Right atrium auricular region (tissue), 2 donors: ENCODE results near the gene VWA1. TPM values are rescaled to one million over a fixed set of nuclear protein-coding genes. Genes with fewer than 3 reads are reported as not detected.
A peak's percentile ranks its signal among the peaks of the same experiment; 100 is the strongest.

ENCODE experiments used
- DNase-seq: peaks from one replicate; pipeline ENCODE4 v3.0.0-alpha.2; 2019; ENCODE audit warnings: low spot score
- H3K27ac ChIP-seq, 2 donors: fragments of 200-600 bp; sonication (generic); 1 replicate in 1 of 2; 2 replicates in 1 of 2; pipeline ENCODE4 v1.5.1; 2016 to 2019
- H3K27me3 ChIP-seq, 2 donors: fragments of 200-600 bp; sonication (generic); one replicate each; pipeline versions ENCODE4 v1.5.1 to v1.6.0; 2017 to 2019
- H3K36me3 ChIP-seq: fragments of 200-600 bp; sonication (generic); one replicate; pipeline ENCODE4 v1.5.1; 2016
- H3K4me1 ChIP-seq, 2 donors: fragments of 200-600 bp; sonication (generic); one replicate each; pipeline versions ENCODE4 v1.5.1 to v1.6.0; 2017 to 2019
- H3K4me3 ChIP-seq, 2 donors: fragments of 200-600 bp; sonication (generic); 1 replicate in 1 of 2; 2 replicates in 1 of 2; pipeline ENCODE4 v1.5.1; 2017 to 2019; ENCODE audit warnings: mild to moderate bottlenecking in 1 of 2, moderate library complexity in 1 of 2
- H3K9me3 ChIP-seq, 2 donors: fragments of 200-600 bp; sonication (generic); one replicate each; pipeline ENCODE4 v1.5.1; 2019
- total RNA-seq, 2 donors: library from RNA; depleted of rRNA; stranded (reverse); fragments of >200 nt; gene quantifications; one replicate each; pipeline ENCODE4 v1.1.0, GENCODE V29; 2016
- TF ChIP-seq, protein P1 (sequence below), 2 donors: fragments of 200-600 bp; sonication (generic); IDR thresholded peaks; one replicate each; pipeline ENCODE4 v1.5.1; 2019; ENCODE audit warnings: antibody characterized with exemption in 2 of 2

The VWA1 gene
- total RNA-seq, 2 donors from 2014 or later = 13.0 to 15.2 TPM

DNA sequence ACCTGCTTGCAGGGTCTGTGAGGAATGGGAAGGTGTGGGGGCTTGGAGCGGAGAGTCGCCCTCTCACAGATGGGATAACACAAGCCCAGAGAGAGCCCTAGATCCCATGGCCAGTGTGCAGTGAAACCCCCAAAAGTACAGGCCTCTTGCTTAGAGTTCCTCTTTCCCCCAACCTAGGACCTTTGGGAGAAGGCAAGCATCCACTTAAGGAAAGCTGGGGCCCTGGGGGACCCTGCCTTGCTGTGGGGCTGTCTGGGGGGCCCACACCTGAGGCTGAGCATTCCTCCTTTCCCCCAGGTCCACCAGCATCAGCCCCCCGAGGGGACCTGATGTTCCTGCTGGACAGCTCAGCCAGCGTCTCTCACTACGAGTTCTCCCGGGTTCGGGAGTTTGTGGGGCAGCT lies 1.1 kb downstream of the VWA1 start:
- peak overlapping the region; percentile 32 to 56 for H3K4me3 ChIP-seq
- TF ChIP-seq, protein P1, sequence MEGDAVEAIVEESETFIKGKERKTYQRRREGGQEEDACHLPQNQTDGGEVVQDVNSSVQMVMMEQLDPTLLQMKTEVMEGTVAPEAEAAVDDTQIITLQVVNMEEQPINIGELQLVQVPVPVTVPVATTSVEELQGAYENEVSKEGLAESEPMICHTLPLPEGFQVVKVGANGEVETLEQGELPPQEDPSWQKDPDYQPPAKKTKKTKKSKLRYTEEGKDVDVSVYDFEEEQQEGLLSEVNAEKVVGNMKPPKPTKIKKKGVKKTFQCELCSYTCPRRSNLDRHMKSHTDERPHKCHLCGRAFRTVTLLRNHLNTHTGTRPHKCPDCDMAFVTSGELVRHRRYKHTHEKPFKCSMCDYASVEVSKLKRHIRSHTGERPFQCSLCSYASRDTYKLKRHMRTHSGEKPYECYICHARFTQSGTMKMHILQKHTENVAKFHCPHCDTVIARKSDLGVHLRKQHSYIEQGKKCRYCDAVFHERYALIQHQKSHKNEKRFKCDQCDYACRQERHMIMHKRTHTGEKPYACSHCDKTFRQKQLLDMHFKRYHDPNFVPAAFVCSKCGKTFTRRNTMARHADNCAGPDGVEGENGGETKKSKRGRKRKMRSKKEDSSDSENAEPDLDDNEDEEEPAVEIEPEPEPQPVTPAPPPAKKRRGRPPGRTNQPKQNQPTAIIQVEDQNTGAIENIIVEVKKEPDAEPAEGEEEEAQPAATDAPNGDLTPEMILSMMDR (IDR thresholded peaks at IDR 0.05) = no peak
- H3K36me3 ChIP-seq = no peaks in the 10 kb centered on the region
- H3K27me3 ChIP-seq = no peaks in the 10 kb centered on the region
- no peaks in the 10 kb centered on the region for H3K9me3 ChIP-seq
- no peak for DNase-seq
- peaks cover 0 to 69% of the 10 kb centered on the region in 2 donors for H3K4me1 ChIP-seq
- no peak overlapping the region for H3K27ac ChIP-seq

DNA sequence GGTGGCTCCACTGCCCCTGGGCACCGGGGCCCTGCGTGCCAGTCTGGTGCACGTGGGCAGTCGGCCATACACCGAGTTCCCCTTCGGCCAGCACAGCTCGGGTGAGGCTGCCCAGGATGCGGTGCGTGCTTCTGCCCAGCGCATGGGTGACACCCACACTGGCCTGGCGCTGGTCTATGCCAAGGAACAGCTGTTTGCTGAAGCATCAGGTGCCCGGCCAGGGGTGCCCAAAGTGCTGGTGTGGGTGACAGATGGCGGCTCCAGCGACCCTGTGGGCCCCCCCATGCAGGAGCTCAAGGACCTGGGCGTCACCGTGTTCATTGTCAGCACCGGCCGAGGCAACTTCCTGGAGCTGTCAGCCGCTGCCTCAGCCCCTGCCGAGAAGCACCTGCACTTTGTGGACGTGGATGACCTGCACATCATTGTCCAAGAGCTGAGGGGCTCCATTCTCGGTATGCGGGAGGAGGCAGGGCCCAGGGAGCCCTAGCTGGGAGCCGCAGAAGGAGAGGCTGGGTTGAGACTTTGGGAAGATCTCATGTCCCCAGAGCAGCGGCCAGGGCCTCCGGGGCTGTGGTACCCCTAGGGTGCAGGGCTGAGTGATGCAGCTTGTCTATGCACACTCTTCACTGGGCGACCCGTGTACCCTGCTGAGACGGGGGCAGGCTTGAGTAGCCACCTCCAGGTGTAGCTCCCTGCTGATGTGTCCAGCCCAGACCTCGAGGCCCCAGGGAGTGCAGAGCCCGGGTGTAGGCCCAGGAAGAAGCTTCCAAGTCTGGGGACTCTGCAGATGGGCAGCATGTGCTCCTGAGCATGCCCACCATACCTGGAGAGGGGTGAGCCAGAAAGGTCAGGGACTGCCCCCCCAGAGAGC lies 1.8 kb downstream of the VWA1 start:
- H3K27ac ChIP-seq = no peak overlapping the region
- peak overlapping the region in 1 of 2 donors; percentile 56 for H3K4me3 ChIP-seq
- H3K36me3 ChIP-seq = no peaks in the 10 kb centered on the region
- TF ChIP-seq, protein P1 (IDR thresholded peaks at IDR 0.05) = no peak
- no peaks in the 10 kb centered on the region for H3K27me3 ChIP-seq
- no peak for DNase-seq
- no peaks in the 10 kb centered on the region for H3K9me3 ChIP-seq
- H3K4me1 ChIP-seq = peaks cover 0 to 62% of the 10 kb centered on the region in 2 donors

DNA sequence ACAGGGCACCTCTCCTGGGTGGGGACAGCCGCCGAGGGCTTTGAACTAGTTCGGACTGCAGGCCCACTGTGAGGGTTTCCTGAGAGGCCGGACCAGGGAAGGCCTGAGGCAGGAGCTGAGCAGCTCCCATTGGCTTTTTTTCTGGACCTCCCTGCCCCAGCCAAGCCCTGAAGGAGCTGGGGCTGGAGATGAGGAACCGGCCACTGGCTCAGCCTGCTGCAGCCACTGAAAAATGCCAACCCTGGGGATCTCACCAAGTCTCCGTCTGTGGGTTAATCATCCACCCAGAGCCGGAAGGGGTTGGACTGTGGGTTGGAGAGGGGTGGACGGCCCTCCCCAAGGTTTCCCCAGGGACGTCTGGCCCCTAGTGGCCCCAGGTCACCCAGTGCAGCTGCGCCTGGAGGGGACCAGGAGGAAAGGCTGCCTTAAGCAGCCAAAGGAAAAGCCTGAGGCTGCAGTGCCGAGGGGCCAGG lies 2.5 kb downstream of the VWA1 start:
- H3K36me3 ChIP-seq = no peaks in the 10 kb centered on the region
- H3K27ac ChIP-seq = no peak overlapping the region
- H3K4me3 ChIP-seq = no peak overlapping the region
- DNase-seq = no peak
- peaks cover 0 to 56% of the 10 kb centered on the region in 2 donors for H3K4me1 ChIP-seq
- H3K27me3 ChIP-seq = no peaks in the 10 kb centered on the region
- TF ChIP-seq, protein P1 (IDR thresholded peaks at IDR 0.05) = no peak
- H3K9me3 ChIP-seq = no peaks in the 10 kb centered on the region

- Histone ChIP-seq H3K4me3 (no peak overlapping the region), H3K36me3 (no peaks in the 10 kb centered on the region), H3K4me1 (peaks cover 0 to 48% of the 10 kb centered on the region in 2 donors), H3K27ac (no peak overlapping the region), H3K9me3 (no peaks in the 10 kb centered on the region), H3K27me3 (no peaks in the 10 kb centered on the region)
- DNase-seq = no peak
- TF ChIP-seq, protein P1 (IDR thresholded peaks at IDR 0.05) = no peak
These were observed 3.3 kb downstream of the VWA1 start for GRCh38 chr1:1438531-1439381.

GRCh38 chr1:1439546-1440261 lies 4.2 kb downstream of the VWA1 start:
- Histone ChIP-seq H3K9me3 (no peaks in the 10 kb centered on the region), H3K36me3 (no peaks in the 10 kb centered on the region), H3K4me3 (no peak overlapping the region), H3K4me1 (peaks cover 0 to 38% of the 10 kb centered on the region in 2 donors), H3K27me3 (no peaks in the 10 kb centered on the region), H3K27ac (no peak overlapping the region)
- TF ChIP-seq, protein P1 (IDR thresholded peaks at IDR 0.05) = no peak
- no peak for DNase-seq
